ENCODE results near the gene KRTCAP2.
A peak's percentile ranks its signal among the peaks of the same experiment; 100 is the strongest.
"Not testable (repeated sequence)": the region's sequence is repeated elsewhere in the genome, so short reads cannot be mapped to it uniquely, and the experiment has no call there.

KRTCAP2 gene

GRCh38 chr1:155196893-155197638 is 24.0 kb upstream of the KRTCAP2 start:
- DNase-seq (ENCODE audit: low read depth) = no peak
- H3K4me3 ChIP-seq (ENCODE audit: low read depth, low read length) = no peak overlapping the region
- no peak for TF ChIP-seq CTCF (IDR thresholded peaks at IDR 0.05; ENCODE audit: control insufficient read depth, extremely low read depth, insufficient read depth)

- no peak overlapping the region for H3K4me3 ChIP-seq (ENCODE audit: low read depth, low read length)
- TF ChIP-seq CTCF (IDR thresholded peaks at IDR 0.05; ENCODE audit: control insufficient read depth, extremely low read depth, insufficient read depth) = no peak
- no peak for DNase-seq (ENCODE audit: low read depth)
Observed at GRCh38 chr1:155196103-155196892, 23.2 kb upstream of the KRTCAP2 start.

GRCh38 chr1:155195201-155196102 is 22.3 kb upstream of the KRTCAP2 start:
- peak overlapping the region; percentile 48 for H3K4me3 ChIP-seq (ENCODE audit: low read depth, low read length)
- DNase-seq (ENCODE audit: low read depth) = no peak
- TF ChIP-seq CTCF (IDR thresholded peaks at IDR 0.05; ENCODE audit: control insufficient read depth, extremely low read depth, insufficient read depth) = no peak

- peak overlapping the region; percentile 40; the same call in 1 of the 2 replicates for H3K4me3 ChIP-seq (ENCODE audit: low read depth, low read length)
- not testable (repeated sequence) for DNase-seq (ENCODE audit: low read depth)
Observed at GRCh38 chr1:155193991-155194240, 20.8 kb upstream of the KRTCAP2 start.

GRCh38 chr1:155193275-155193990 is 20.3 kb upstream of the KRTCAP2 start:
- peak overlapping the region; percentile 40 for H3K4me3 ChIP-seq (ENCODE audit: low read depth, low read length)
- peak; percentile 98 for TF ChIP-seq CTCF (IDR thresholded peaks at IDR 0.05; ENCODE audit: control insufficient read depth, extremely low read depth, insufficient read depth)
- no peak for DNase-seq (ENCODE audit: low read depth)

- no peak for DNase-seq (ENCODE audit: low read depth)
- TF ChIP-seq CTCF (IDR thresholded peaks at IDR 0.05; ENCODE audit: control insufficient read depth, extremely low read depth, insufficient read depth) = no peak
- H3K4me3 ChIP-seq (ENCODE audit: low read depth, low read length) = peak overlapping the region; percentile 40
Observed at GRCh38 chr1:155192346-155193274, 19.5 kb upstream of the KRTCAP2 start.

Measured in LNCaP clone FGC (cell line).